HG02852 (cell line): ENCODE data around the gene XPO6.

ENCODE experiments used
- ATAC-seq: cut with Tn5 transposase; IDR thresholded peaks from one replicate; pipeline ENCODE4 v1.9.1; 2021; ENCODE audit warnings: mild to moderate bottlenecking, moderate library complexity; ENCODE audit not compliant: unreplicated experiment

XPO6 gene

DNA sequence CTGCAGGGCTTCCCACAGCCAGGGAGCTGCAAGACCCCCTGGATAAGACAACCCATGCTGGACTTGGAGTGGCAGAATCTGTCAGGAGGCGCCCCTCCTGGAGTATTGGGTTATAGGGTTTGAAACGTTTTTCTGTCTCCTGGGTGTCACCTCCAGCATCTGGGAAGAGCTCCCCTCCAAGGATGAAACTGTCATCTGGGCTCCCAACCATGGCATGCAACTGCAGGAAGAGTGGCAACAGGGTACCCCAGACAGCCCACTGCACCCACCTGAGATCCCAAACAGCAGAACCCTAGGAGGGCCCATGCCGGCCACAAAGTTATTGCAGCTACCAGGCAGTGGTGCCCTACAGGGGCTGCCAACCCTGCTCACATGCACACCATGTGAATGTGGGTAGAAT lies 147.6 kb downstream of the XPO6 start:
- no peak for ATAC-seq

- ATAC-seq: no peak
These were observed 148.1 kb downstream of the XPO6 start, which contains the start of gene GSG1L for GRCh38 chr16:28063591-28064061. TSS of gene GSG1L (minus strand) at chr16:28063714. CDS start at chr16:28063424, 290 bp downstream.

DNA sequence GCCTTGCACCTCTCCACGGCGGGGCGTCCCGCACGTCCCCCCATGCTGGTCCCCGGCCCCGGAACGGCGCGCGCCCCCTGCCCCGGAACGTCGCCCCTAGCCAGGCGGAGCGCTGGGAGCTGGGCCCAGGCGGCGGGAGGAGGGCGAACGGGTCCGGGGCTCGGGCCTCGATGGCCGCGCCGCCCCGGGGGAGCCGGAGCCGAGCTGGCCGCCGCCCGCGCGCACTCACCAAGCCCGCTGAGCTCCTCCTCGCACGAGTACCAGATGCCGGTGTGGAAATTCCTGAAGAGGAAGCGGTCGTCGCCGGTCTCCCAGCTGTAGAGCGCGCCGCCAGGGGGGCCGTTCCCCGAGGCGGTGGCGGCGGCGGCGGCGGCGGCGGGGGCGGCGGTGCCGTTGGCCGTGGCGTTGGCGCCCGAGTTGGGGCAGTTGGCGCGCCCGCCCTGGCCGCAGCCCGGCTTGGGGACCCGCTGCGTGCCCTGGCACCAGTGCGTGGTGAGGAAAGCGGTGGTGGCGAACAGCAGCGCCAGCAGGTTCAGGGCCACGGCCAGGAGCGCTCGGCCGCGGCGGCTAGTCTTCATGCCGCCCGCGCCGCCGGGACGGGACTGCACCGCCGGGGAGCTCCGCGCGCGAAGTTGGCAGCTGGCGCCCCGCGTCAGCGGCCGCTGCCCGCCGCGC lies 148.8 kb downstream of the XPO6 start:
- no peak for ATAC-seq

- no peak for ATAC-seq
These were observed 149.4 kb downstream of the XPO6 start for GRCh38 chr16:28062261-28062846.

DNA sequence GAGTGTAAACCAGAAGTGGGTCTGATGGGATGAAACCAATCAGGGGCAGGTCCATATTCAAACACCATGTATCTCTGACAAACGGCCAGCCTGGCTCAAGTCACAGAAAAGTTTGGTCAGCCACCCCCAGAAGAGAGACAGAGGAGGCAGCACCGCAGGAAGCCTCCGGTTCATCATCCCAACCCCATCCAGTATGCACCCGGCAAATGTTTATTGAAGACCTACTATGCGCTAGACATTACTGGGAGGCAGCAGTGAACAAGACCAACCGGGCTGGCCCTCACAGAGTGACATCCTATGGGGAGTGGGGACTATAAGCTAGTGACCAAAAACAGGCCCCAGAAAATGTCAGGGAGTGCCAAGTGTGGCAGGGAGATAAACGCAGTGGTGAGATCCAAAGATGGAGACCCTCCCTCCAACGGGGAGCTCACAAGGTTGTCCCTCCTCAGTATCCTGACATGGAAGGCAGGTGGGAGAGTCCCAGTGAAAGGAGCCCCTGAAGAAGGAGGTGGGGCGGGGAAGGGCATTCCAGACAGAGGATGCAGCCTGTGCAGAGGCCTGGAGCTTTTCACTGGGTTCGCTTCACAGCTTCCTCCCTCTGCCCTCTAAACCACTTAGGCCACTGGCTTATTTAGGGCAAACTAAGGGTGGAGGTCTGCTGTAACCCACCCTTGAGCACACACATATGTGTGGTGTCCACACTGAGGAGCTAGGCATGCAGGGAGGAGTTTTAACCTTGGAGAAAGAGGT lies 150.2 kb downstream of the XPO6 start:
- ATAC-seq: no peak

- ATAC-seq: no peak
These were observed 151.8 kb downstream of the XPO6 start for GRCh38 chr16:28059841-28060575.

- ATAC-seq: no peak
These were observed 152.8 kb downstream of the XPO6 start for GRCh38 chr16:28058839-28059589.

GRCh38 chr16:28057949-28058348 lies 153.8 kb downstream of the XPO6 start:
- ATAC-seq: no peak

DNA sequence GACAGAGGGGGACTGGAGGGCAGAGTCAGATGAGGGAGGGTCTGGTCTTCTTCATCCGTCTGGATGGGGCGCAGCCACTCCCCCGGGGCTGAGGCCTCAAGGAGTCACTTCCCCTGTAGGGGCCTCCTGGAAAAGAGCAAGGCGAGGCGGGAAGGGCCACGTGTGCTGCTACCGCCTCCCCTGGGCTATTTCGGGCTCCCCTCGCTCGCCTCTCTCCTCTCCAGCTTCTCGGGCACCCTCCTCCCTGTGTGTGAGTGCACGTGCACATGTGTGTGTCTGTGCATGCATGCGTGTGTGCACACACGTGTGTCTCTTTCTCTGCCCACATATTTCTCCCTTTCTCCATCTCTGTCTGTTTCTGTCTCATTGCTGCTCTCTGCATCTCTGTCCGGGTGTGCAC lies 158.3 kb downstream of the XPO6 start:
- no peak for ATAC-seq

DNA sequence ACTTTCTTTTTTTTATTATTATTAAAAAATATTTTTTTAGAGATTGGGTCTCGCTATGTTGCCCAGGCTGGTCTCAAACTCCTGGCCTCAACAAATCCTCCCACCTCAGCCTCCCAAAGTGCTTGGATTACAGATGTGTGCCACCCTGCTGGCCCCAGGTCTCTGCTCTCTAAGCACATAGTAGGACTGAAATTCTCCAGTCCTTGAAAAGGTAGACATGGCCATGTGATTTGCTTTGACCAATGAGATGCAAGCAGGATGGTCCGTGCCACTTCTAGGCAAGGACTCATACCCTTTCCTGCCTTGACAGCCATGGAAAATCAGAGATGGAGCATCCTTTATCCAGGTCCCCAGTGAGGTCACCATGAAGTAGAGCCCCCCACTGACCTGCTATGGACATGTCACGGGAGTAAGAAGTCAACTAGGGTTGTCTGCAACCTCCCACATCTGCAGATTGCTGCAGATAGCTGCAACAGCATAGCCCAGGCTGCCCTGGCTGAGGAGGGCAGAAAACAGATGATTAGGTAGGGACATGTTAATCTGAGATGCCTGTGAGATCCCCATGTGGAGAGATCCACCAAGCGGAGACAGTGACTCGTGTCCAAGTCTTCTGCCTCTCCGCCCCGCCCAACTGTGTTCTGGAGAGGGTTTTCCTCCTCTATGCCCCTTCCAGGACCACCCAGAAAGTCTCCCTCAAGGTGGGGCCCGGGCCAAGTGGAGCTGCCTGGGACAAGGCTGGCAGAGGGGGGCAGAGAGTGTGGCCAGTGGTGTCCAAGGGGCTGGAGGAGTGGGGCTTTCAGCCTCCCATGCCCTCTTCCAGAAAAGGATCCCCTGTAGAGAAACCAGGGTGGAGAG lies 159.3 kb downstream of the XPO6 start:
- no peak for ATAC-seq

DNA sequence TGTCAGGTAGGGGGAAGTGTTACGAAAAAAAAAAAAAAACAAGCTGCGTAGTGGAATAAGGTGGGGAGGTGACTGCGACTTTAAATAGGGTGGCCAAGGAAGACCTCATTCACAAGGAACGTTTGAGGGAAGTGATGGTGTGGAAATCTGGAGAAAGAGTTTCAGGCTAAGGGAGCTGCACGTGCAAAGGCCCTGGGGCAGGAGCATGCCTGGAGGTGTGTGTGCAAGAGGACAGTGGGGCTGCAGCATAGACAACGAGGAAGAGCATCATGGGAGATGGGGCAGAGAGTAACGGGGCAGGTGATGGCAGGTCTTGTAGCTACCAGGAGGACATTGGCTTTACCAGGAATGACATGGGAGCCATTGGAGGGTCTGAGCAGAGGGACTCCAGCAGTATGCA lies 160.3 kb downstream of the XPO6 start:
- no peak for ATAC-seq
